HG02973 (cell line): Measurements from ENCODE around the gene IFT88.

Experiments
- ATAC-seq: cut with Tn5 transposase; IDR thresholded peaks from one replicate; pipeline ENCODE4 v1.9.1; 2021; ENCODE audit warnings: moderate library complexity; ENCODE audit not compliant: unreplicated experiment

IFT88 gene

DNA sequence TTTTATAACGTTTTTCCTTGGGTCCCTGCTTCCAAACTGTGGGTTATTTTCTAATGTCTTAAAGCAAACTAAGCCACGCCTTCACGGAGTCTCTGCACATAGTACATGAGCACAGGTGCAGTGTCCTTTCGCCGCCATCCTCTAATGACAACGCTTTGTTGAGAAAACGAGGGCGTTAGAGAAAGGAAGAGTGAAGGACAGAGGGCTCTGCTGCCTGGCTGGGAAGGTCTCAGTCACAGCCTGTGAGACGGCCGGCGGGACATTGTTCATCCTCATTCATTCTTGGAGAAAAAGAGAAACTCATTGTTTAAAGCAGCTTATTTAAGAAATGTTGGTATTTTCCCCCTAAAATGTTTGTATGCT, 146.0 kb downstream of the IFT88 start:
- ATAC-seq = no peak

GRCh38 chr13:20713751-20714150, 146.8 kb downstream of the IFT88 start:
- ATAC-seq = no peak

- ATAC-seq = no peak
Measured at GRCh38 chr13:20714161-20714560, 147.2 kb downstream of the IFT88 start.

DNA sequence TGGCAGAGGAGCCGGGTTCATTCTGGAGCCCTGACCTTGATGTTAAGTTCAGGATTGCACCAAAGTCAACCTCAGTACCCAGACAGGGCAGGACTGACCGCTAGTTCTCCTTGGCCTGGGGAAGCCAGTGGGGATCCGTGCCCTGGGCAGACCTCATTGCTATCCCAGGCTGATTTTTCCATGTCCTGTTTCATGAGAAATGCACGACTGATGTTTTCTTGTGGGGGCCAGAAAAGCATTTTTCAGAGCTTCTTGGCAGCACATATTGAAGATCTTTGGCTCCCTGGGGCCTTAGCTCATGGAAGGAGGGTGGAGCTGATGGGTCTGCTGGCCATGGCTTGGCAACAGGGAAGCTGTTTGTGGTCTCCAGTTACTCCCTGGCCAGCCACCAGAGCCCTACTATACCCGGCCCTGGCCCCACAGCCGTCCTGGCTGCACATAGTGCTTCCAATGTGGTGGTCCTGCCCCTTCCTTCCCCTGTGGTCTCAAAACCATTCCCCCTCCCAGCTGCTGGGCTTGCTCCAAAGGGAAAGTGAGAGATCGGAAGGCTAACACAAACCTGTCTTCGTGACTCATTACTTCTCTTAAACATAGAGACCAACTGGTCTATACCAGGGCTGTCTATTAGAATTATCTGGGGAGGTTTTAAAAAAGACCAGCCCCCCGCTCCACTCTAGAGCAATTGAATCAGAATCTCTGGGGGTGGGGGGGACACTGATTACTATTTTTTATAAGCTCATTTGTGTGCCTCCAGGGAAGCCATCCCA, 147.8 kb downstream of the IFT88 start:
- ATAC-seq = no peak

DNA sequence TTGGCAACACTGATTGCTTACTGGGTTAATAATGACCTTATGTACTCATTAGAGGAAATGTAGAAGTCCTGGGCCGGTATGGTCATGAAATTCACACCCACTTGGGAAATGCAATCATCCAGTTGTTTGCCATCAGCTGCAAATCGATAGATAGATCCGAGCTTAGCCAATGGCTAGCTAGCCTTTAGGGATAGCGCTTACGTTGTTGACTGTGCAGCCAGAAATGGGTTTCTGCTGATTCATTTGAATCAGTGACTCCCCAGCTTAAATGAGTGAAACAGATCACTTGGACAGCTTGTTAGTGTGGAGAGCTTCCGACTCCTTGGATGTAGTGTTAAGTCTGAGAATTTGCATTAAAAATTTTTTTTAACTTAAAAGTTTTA, 148.4 kb downstream of the IFT88 start:
- ATAC-seq = no peak

GRCh38 chr13:20716951-20717350, 150.0 kb downstream of the IFT88 start:
- no peak for ATAC-seq

DNA sequence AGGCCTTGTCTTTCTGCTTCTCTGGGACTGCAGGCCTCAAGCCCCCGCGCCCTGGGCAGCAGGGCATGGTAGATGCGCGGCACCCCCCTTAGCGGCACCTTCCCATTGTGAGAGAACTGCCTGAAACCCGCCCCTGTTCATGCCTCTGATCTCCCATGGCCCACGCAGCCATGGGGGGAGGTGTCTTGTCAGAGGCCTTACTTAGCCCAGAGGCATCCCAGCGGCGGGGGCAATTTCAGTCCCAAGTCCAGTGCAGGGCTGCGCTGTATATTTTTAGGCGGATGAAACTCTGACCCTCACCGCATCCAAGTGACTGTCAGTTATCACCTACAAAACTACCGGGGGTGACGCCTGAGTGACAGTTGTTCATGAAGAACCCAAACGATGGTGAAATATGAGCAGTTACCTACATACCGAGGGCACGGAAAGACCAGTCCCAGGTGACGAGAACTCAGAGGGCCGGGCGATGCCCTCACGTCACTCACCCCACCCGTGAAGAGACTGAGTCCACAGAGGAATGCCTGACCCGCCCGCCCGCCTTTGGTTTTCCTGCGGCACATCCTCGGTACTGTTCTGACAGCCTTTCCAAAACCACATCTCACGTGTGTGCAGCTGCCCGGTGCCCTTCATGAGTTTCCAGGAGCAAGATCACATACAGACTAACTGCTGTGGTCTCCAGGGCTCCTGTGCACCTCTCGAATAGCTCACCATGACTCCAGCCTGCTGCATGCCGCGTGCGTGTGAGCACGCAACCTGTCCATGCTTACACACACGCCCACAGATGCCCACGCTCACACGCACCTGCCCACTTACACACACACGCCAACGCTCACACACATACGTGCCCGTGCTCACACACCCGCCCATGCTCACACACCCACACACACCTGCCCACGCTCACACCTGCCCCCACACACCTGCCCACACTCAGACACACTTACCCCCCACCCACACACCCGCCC, 150.9 kb downstream of the IFT88 start:
- no peak for ATAC-seq

- ATAC-seq = no peak
Measured at GRCh38 chr13:20718958-20719566, 152.1 kb downstream of the IFT88 start.

- ATAC-seq = no peak
Measured at GRCh38 chr13:20719783-20720182, 152.8 kb downstream of the IFT88 start.

- no peak for ATAC-seq
Measured at GRCh38 chr13:20720499-20720898, 153.5 kb downstream of the IFT88 start.

- ATAC-seq = no peak
Measured at GRCh38 chr13:20721058-20721453, 154.1 kb downstream of the IFT88 start.

- ATAC-seq = no peak
Measured at GRCh38 chr13:20721454-20722357, 154.7 kb downstream of the IFT88 start.

DNA sequence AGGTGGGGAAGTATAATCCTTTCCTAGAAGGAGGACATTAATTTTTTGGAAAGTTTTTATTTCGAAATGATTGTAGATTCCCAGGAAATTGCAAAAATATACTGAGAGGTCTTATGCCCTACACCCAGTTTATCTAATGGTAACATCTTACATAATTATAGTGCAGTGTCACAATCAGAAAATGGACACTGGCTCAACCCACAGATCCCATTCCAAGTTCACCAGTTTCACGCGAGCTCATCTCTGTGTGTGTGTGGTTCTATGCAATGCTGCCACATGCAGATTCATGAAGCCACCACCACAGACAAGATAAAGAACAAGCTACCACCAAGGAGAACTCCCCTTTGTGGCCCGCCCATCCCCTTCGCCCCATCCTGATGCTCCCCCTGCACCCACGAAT, 160.9 kb downstream of the IFT88 start:
- ATAC-seq = no peak

GRCh38 chr13:20728579-20729311, 161.8 kb downstream of the IFT88 start:
- ATAC-seq = no peak

- ATAC-seq = no peak
Measured at GRCh38 chr13:20729633-20730585, 163.0 kb downstream of the IFT88 start.

DNA sequence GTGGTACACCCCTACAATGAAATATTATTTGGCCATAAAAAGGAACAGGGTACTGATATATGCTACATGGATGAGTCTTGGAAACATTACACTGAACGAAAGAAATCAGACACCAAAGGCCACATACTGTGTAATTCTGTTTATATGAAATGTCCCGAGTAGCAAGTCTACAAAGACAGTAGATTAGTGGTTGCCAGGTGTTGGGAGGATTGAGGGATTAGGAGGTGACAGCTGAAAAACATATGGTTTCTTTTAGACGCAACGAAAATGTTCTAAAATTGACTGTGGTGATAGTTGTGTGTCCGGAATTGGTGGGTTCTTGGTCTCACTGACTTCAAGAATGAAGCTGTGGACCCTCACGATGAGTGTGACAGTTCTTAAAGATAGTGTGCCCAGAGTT, 171.7 kb downstream of the IFT88 start:
- no peak for ATAC-seq

DNA sequence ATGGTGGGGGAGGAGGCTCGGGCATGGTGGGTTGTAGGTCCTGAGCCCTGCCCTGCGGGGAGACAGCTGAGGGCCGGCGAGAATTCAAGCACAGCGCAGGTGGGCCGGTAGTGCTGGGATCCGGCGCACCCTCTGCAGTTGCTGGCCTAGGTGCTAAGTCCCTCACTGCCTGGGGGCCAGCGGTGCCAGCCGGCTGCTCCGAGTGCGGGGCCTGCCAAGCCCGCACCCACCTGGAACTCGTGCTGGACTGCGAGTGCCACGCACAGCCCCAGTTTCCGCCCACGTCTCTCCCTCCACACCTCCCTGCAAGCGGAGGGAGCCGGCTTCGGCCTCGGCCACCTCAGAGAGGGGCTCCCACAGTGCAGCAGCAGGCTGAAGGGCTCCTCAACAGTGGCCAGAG, 173.1 kb downstream of the IFT88 start:
- no peak for ATAC-seq
